GM12892 (cell line): Measurements from ENCODE around the gene LATS2.

Experiments used
- DNase-seq: peaks from one replicate; pipeline ENCODE4 v3.0.0; 2011; ENCODE audit not compliant: insufficient read length
- FAIRE-seq: peaks from 2 replicates; lab custom pipeline; 2011; peaks lifted over from hg19 to GRCh38; lab: Jason Lieb, UNC
- POLR2A ChIP-seq: IDR thresholded peaks from 2 replicates; pipeline ENCODE4 v1.6.1; 2011; ENCODE audit warnings: low read depth, low read length, control low read depth
- POLR2AphosphoS5 ChIP-seq: IDR thresholded peaks from 2 replicates; pipeline ENCODE4 v1.6.1; 2011; ENCODE audit warnings: low read depth, low read length, control low read depth
- TAF1 ChIP-seq: IDR thresholded peaks from 2 replicates; pipeline ENCODE4 v1.6.1; 2011; ENCODE audit warnings: low read depth, mild to moderate bottlenecking, control low read depth, low read length, borderline replicate concordance

Gene LATS2

GRCh38 chr13:20924758-20925394 lies 136.5 kb downstream of the LATS2 start:
- no peak for TF ChIP-seq POLR2A
- no peak for TF ChIP-seq POLR2AphosphoS5
- no peak for TF ChIP-seq TAF1
- FAIRE-seq: no peak
- no peak for DNase-seq

GRCh38 chr13:20923272-20923671 lies 138.1 kb downstream of the LATS2 start:
- TF ChIP-seq POLR2A: no peak
- TF ChIP-seq POLR2AphosphoS5: no peak
- TF ChIP-seq TAF1: no peak
- no peak for DNase-seq
- FAIRE-seq: no peak
